ENCODE results near the gene PHF13.

PHF13 gene

DNA sequence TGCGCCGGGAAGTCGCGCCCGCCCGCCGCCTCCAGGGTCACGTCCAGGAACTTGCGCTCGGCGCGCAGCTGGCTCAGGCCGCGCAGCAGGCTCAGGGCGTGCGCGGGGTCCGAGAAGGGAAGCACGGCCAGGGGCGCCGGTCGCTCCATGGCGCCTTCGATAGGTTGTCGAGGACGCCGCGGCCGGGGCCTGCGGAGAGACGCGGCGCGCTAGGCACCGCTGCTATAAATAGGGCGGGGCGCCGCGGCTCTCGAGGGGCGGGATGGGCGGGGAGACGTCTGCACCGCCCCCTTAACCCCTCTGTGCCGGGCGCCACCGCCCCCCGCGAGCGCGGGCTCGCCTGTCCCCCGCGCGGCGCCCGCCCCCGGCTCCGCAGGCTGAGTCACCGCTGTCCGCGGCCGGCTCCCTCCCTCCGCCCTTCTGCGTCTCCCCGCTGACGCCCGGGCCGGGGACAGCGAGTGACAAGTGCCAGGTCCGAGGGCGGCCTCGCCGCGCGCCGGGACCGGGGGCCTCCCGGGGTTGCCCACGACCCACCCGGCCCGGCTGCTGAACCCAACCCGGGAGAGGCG, 10.8 kb upstream of the PHF13 start, which contains the start of gene KLHL21:
Gene KLHL21 (minus strand): TSS at position 201 of the 569 bp plus-strand sequence. CDS start 52 bp downstream, at position 149.
- peak; percentile 36 to 90 for DNase-seq

GRCh38 chr1:6603238-6603914, 10.2 kb upstream of the PHF13 start:
- DNase-seq: no peak

GRCh38 chr1:6603915-6604558, 9.5 kb upstream of the PHF13 start:
- no peak for DNase-seq

GRCh38 chr1:6612641-6613360, 730 bp upstream of the PHF13 start:
- peak; percentile 60 to 66 for DNase-seq

GRCh38 chr1:6614019-6614928, 743 bp downstream of the PHF13 start:
- DNase-seq: peak in 1 of 2 experiments; percentile 39

- no peak for DNase-seq
Measured at GRCh38 chr1:6614929-6615785, 1.6 kb downstream of the PHF13 start.

DNA sequence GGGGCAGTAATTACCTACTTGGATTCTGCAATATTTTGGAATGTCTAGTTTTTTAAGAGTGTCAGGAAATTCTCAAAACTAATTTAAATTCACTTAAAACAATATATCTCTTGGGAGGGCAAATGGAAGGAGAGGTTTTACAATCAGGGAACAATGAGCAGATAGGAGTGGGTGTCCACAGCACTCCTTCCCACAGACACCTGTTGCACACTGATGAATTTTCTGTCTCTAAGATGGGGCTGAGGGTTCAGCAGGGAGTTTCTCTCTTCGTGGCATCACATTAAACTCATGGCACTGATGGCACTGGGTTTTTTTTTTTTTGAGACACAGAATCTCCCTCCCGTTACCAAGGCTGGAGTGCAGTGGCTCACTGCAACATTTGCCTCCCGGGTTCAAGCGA, 5.5 kb downstream of the PHF13 start:
- DNase-seq: no peak

DNA sequence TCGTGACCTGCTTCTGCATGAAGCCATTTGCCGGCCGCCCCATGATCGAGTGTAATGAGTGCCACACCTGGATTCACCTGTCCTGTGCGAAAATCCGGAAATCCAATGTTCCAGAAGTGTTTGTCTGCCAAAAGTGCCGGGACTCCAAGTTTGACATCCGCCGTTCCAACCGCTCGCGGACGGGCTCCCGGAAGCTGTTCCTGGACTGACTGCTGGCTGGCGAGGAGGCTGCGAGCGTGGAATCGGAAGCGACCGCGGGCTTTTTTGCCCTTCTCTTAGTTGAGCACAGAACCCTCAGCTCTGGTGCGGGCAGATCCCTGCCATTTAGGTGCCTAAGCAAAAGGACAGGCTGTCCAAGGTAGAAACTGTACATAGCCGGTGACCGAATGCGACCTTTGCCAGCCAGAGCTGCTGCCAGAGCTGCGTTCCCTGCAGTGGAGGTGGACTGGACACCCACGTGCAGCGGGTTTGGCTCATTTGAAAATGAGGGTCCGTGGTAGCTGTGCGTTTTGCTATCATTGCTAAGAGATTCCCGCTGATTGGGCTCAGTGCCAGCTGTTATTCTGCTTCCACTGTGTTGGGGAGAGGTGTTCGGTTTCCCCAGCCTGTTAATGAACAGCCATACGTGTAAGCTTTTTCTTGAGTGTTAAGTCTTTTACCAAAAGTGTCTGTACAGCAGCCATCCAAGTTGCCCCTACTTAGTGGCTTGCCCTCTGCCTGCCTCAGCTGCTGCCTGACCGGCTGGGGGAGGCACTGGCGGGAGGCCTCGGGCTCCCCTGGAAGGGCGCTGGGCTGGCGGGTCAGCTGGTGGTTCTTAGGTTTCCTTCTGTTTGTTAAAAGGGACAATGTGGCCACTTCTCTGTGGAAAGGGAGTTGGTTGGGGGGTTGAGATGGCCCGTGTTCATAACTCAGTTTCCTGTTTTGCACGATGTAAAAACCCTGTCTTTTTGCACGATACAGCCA, 8.2 kb downstream of the PHF13 start:
- no peak for DNase-seq

GRCh38 chr1:6622396-6623152, 9.0 kb downstream of the PHF13 start:
- no peak for DNase-seq

GRCh38 chr1:6623269-6623965, 9.9 kb downstream of the PHF13 start:
- no peak for DNase-seq

GRCh38 chr1:6624710-6625583, 11.4 kb downstream of the PHF13 start, which contains the start of gene THAP3:
Gene THAP3, plus strand, starts transcription at chr1:6624868. Its CDS starts 351 bp downstream, at chr1:6625219.
- peak; percentile 53 to 88 for DNase-seq

GRCh38 chr1:6625584-6626149, 12.1 kb downstream of the PHF13 start:
- DNase-seq: no peak

DNA sequence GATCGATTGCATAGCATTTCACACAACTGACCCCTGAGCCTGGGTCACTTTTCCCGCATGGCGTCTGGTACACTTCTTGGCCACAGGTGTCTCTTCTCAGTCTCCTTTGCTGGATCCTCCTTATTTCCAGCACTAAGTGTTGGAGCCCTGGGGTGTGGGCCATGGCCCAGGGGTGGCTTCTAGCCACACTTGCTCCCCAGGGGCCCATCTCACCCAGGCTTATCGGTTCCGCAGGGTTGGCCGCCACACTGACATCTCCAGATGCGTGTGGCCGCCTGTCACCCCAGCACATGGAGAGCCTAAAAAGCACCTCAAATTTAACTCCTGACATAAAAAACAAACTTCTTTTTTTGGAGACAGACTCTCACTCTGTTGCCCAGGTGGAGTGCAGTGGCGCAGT, 13.5 kb downstream of the PHF13 start:
- no peak for DNase-seq

DNA sequence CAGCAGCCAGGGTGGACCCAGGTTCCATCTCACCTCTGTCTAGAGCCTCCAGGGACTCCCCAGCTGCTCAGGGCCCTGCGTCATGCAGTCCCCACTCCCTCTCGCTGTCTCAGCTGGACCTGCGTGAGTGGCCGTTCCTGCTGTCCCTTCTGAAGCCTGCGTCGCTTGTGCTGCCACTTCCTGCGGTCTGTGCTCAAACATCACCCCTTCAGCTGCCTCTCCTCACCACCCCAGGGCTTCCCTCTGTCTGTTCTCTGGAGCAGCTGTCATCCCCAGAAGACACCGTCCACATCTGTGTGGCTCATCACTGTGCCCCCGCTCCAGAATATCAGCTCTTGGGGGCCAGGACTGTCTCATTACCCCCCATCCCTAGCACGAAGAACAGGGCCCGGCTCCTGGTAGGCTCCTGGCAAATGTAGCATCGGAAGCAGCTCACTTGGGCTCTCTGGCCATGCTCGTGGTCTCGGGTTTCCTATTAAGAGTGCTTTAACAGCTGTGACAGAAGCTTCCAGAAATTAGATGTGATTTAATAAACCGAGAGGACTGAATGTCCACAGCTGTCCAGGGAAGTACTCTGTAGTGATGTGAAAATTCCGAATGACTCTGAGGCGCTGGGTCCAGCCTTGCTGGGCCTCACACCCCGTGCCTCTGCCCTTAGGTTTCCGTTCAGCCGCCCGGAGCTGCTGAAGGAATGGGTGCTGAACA, 14.5 kb downstream of the PHF13 start:
- no peak for DNase-seq

- DNase-seq: no peak
Measured at GRCh38 chr1:6628971-6629479, 15.5 kb downstream of the PHF13 start.

- DNase-seq: no peak
Measured at GRCh38 chr1:6630027-6630426, 16.5 kb downstream of the PHF13 start.

All from NCI-H446 (cell line).